Measurements from ENCODE around the gene SLC12A4. TPM values are rescaled to one million over a fixed set of nuclear protein-coding genes. Genes with fewer than 3 reads are reported as not detected.

SLC12A4 gene
- total RNA-seq, 6 experiments from 2014 or later = 17.2 to 40.0 (median 21.9) TPM

DNA sequence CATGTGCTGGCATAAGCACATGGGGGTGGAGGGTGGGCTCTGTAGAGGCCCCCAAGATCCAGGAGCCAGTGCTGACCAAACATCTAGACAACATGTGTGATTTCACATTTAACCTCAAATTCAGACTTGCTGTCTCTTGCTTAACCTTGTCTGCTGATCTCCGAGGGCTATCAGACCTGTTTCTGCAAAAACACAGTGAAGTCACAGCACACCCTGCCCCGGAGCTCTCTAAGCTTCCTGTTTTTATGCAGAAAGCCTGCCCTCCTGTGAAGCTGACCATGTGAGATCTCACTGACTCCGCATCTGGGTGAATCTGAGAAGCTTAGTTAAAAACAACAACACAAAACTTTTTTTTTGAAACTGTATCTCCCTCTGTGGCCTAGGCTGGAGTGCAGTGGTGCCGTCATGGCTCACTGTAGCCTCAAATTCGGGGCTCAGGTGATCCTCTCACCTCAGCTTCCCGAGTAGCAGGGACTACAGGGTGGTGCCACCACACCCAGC, 37.4 kb upstream of the SLC12A4 start:
- Histone ChIP-seq H3K27ac (peak overlapping the region; percentile 62 to 78 (median 66)), H3K36me3 (no peaks in the 10 kb centered on the region), H3K4me3 (no peak overlapping the region), H3K9me3 (no peaks in the 10 kb centered on the region), H3K27me3 (no peaks in the 10 kb centered on the region), H3K4me1 (no peaks in the 10 kb centered on the region)
- no peak for TF ChIP-seq POLR2A (IDR thresholded peaks at IDR 0.05)
- TF ChIP-seq, protein P1, sequence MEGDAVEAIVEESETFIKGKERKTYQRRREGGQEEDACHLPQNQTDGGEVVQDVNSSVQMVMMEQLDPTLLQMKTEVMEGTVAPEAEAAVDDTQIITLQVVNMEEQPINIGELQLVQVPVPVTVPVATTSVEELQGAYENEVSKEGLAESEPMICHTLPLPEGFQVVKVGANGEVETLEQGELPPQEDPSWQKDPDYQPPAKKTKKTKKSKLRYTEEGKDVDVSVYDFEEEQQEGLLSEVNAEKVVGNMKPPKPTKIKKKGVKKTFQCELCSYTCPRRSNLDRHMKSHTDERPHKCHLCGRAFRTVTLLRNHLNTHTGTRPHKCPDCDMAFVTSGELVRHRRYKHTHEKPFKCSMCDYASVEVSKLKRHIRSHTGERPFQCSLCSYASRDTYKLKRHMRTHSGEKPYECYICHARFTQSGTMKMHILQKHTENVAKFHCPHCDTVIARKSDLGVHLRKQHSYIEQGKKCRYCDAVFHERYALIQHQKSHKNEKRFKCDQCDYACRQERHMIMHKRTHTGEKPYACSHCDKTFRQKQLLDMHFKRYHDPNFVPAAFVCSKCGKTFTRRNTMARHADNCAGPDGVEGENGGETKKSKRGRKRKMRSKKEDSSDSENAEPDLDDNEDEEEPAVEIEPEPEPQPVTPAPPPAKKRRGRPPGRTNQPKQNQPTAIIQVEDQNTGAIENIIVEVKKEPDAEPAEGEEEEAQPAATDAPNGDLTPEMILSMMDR (IDR thresholded peaks at IDR 0.05) = no peak
- intact Hi-C loops (cut with DNase I) = no loop called here
- WGBS (ENCODE audit: insufficient coverage, low coverage, low lambda C conversion rate, missing lambda C conversion rate) = 24% methylated on average over 6 of the region's 6 CpGs
- DNase-seq = peak in 1 of 3 donors; percentile 64
- peak; percentile 81 to 94 (median 92) for ATAC-seq

DNA sequence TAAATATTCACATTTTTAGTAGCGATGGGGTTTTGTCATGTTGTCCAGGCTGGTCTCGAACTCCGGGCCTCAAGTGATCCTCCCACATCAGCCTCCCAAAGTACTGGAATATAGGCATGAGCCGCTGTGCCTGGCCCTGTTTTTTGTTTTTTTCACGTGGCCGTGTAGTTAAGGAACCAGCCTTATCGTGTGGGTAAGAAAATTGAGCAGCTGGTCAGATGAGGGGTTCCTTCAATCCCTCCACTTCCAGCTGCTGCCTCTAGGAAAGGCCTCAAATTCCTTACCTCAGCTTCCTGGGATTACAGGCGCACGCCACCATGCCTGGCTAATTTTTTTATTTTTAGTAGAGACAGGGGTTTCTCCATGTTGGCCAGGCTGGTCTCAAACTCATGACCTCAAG, 36.8 kb upstream of the SLC12A4 start:
- no peak for TF ChIP-seq POLR2A (IDR thresholded peaks at IDR 0.05)
- TF ChIP-seq, protein P1 (IDR thresholded peaks at IDR 0.05) = no peak
- Histone ChIP-seq H3K4me3 (no peak overlapping the region), H3K36me3 (no peaks in the 10 kb centered on the region), H3K9me3 (no peaks in the 10 kb centered on the region), H3K27me3 (no peaks in the 10 kb centered on the region), H3K4me1 (no peaks in the 10 kb centered on the region), H3K27ac (peak overlapping the region; percentile 62 to 78 (median 66))
- no peak for DNase-seq
- ATAC-seq = no peak
- 84% methylated on average over 9 of the region's 9 CpGs for WGBS (ENCODE audit: insufficient coverage, low coverage, low lambda C conversion rate, missing lambda C conversion rate)
- intact Hi-C loops (cut with DNase I) = no loop called here

- H3K27me3 ChIP-seq = no peaks in the 10 kb centered on the region
- no peaks in the 10 kb centered on the region for H3K36me3 ChIP-seq
- ATAC-seq (no peak), DNase-seq (no peak)
- H3K4me1 ChIP-seq = no peaks in the 10 kb centered on the region
- WGBS (ENCODE audit: insufficient coverage, low coverage, low lambda C conversion rate, missing lambda C conversion rate) = 72% methylated on average over 4 of the region's 4 CpGs
- intact Hi-C loops (cut with DNase I) = no loop called here
- H3K9me3 ChIP-seq = no peaks in the 10 kb centered on the region
- H3K4me3 ChIP-seq = no peak overlapping the region
- TF ChIP-seq, protein P1 (IDR thresholded peaks at IDR 0.05) = no peak
- no peak for TF ChIP-seq POLR2A (IDR thresholded peaks at IDR 0.05)
- H3K27ac ChIP-seq = no peak overlapping the region
Measured at GRCh38 chr16:68003031-68003430, 34.6 kb upstream of the SLC12A4 start.

- H3K4me3 ChIP-seq = peak overlapping the region in 1 of 3 donors; percentile 19
- DNase-seq = no peak
- 27% methylated on average over 3 of the region's 3 CpGs for WGBS (ENCODE audit: insufficient coverage, low coverage, low lambda C conversion rate, missing lambda C conversion rate)
Measured at GRCh38 chr16:68000450-68000849, 32.0 kb upstream of the SLC12A4 start.

More at GRCh38 chr16:68000450-68000849, 32.0 kb upstream of the SLC12A4 start:
- intact Hi-C loops (cut with DNase I) = no loop called here
- Histone ChIP-seq H3K4me1 (no peaks in the 10 kb centered on the region), H3K9me3 (no peaks in the 10 kb centered on the region), H3K27me3 (no peaks in the 10 kb centered on the region), H3K27ac (peak overlapping the region; percentile 40 to 69 (median 67)), H3K36me3 (no peaks in the 10 kb centered on the region)
- peak; percentile 57 to 70 (median 66) for ATAC-seq
- TF ChIP-seq POLR2A (IDR thresholded peaks at IDR 0.05) = no peak
- TF ChIP-seq, protein P1 (IDR thresholded peaks at IDR 0.05) = no peak

All from right lobe of liver (tissue), 6 donors.